Stomach (tissue), 4 donors: ENCODE measurements around the gene SMARCC1.

Experiments used
- CTCF ChIP-seq, 7 experiments: fragments of 450-650 bp in 4 of 7; fragments of 200-600 bp in 3 of 7; sonication (generic) in 3 of 7; IDR thresholded peaks; one replicate each; pipeline ENCODE4 v1.5.1; 2016 to 2019; ENCODE audit warnings: antibody characterized with exemption in 7 of 7, control low read depth in 2 of 7, mild to moderate bottlenecking in 1 of 7
- POLR2AphosphoS5 ChIP-seq, 3 donors: sonication (generic); formaldehyde crosslinking; IDR thresholded peaks; one replicate each; pipeline ENCODE4 v1.6.1; 2016; ENCODE audit warnings: antibody characterized with exemption in 3 of 3

- TF ChIP-seq POLR2AphosphoS5 (IDR thresholded peaks at IDR 0.05) (no peak), CTCF (IDR thresholded peaks at IDR 0.05) (no peak)
These were observed 136.1 kb downstream of the SMARCC1 start for GRCh38 chr3:47645551-47645950.
